NCI-H446 treated with DMSO at 0.1 percent for 48 hours (cell line): Measurements from ENCODE around the gene KCMF1.

ENCODE experiments used
- DNase-seq: peaks from one replicate; lab custom pipeline; 2025; lab: John Stamatoyannopoulos, UW

KCMF1 gene

GRCh38 chr2:85078536-85078935 is 107.6 kb downstream of the KCMF1 start:
- DNase-seq, result no peak

DNA sequence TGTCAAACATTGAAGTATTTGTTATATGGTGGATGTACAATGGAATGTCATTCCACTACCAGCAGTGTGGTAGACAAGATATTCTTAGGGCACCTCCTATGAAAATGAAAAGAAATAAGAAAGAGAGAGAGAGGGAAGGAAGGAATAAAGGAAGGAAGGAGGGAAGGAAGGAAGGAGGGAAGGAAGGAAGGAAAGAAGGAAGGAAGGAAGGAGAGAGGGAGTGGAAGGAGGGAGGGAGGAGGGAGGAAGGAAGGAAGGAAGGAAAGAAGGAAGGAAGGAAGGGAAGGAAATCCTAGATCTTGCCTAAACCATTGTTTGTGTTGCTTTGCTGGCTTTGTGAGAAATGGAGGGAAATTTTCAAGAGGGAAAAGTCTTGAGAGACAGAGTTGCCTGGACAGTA is 112.1 kb downstream of the KCMF1 start:
- no peak for DNase-seq

- no peak for DNase-seq
Measured at GRCh38 chr2:85085563-85085962, 114.6 kb downstream of the KCMF1 start.

DNA sequence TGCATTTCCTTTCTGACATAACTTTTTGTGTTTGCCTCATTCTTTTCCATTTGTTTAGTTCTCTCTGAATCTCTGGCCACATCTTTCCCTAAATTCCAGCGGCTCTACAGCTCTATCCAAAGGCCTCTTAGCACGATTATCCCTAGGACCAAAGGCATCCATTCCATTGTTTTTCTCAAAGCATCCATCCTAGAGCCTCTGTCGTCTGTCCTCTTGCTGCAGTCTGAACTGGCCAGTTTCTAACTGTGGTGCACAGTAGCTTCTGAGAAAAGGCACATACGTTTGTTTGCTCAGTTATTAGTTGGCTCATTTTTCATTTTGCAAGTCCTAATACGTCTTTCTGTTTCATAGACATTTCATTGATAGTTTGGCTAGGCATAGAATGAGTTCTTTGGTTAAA is 116.6 kb downstream of the KCMF1 start:
- no peak for DNase-seq

GRCh38 chr2:85088921-85089320 is 118.0 kb downstream of the KCMF1 start:
- no peak for DNase-seq

DNA sequence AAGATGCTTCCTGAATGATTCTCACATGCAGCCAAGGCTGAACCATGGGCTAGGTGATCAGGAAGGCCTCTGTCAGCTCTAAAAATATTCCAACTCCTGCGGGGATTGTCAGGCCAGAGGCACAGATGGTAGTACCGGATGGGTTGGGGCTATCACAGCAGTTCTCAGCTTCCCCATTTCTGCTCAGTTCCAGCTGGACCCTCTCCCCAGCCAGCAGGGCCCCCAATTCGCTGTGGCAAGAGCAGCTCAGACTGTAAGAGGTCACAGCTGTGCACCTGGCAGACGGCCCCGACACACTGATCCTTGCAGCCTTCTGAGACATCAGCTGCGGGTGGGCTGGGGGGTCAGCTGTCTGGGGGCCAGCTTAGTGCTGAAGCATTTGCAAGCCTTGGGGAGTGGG is 118.6 kb downstream of the KCMF1 start:
- no peak for DNase-seq

- DNase-seq, result no peak
Measured at GRCh38 chr2:85091838-85092237, 120.9 kb downstream of the KCMF1 start.

DNA sequence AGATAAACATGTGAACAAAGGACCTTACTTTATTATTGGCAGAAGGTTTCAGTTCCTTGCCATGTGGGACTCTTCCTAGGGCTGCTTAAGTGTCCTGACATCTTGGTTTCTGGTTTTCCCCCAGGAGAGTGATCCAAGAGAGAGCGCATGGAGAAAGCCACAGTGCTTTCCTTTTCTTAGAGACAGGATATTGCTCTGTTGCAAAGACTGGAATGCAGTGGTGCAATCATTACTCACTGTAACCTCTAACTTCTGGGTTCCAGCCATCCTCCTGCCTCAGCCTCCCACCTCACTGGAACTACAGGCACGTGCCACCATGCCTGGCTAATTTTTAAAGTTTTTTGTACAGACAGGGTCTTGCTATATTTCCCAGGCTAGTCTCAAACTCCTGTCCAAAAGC is 124.1 kb downstream of the KCMF1 start:
- DNase-seq, result no peak

DNA sequence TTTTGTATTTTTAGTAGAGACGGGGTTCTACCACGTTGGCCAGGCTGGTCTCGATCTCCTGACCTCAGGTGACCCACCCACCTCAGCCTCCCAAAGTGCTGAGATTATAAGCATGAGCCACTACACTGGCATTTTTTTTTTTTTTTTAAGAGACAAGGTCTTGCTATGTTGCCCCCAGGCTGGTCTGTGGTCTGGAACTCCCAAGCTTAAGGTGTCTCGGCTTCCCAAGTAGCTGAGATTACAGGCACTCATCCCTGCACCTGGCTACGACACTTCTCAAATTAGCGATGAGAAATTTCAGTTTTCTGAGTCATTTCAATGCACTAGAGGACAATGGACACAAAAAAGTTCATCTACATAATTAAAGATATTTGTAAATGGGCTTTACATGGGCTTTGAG is 125.7 kb downstream of the KCMF1 start:
- no peak for DNase-seq

DNA sequence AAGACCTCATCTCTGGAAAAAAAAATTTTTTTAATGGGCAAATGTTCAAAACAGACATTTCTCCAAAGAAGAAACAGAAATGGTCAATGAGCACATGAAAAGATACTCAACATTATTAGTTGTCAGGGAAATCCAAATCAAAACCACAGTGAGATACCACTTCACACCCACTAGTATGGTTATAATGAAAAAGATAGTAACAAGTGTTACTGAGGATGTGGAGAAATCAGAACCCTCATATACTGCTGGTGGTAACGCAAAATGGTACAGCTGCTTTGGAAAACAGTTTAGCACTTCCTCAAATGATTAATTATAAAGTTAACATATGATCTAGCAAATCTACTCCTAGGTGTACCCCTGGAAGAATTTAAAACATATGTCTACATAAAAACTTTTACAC is 133.3 kb downstream of the KCMF1 start:
- no peak for DNase-seq

- DNase-seq, result no peak
Measured at GRCh38 chr2:85106489-85107180, 135.7 kb downstream of the KCMF1 start.
